Ishikawa (cell line): ENCODE data around the gene FAIM2.

Experiments
- CEBPB ChIP-seq: IDR thresholded peaks from 2 replicates; pipeline ENCODE4 v1.6.1; 2012
- EGR1 ChIP-seq: IDR thresholded peaks from 2 replicates; pipeline ENCODE4 v1.6.1; 2012
- EP300 ChIP-seq: IDR thresholded peaks from 2 replicates; pipeline ENCODE4 v1.6.1; 2012; ENCODE audit warnings: borderline replicate concordance
- FOXM1 ChIP-seq: IDR thresholded peaks from 2 replicates; pipeline ENCODE4 v1.6.1; 2012; ENCODE audit warnings: low read depth, borderline replicate concordance
- NFIC ChIP-seq: IDR thresholded peaks from 2 replicates; pipeline ENCODE4 v1.6.1; 2012
- RAD21 ChIP-seq: IDR thresholded peaks from 2 replicates; pipeline ENCODE4 v1.6.1; 2012; ENCODE audit warnings: low read depth
- TAF1 ChIP-seq: IDR thresholded peaks from 2 replicates; pipeline ENCODE4 v1.6.1; 2012; ENCODE audit warnings: low read depth, mild to moderate bottlenecking
- TCF12 ChIP-seq: IDR thresholded peaks from 2 replicates; pipeline ENCODE4 v1.6.1; 2012; ENCODE audit warnings: low read depth
- TEAD4 ChIP-seq: IDR thresholded peaks from 2 replicates; pipeline ENCODE4 v1.6.1; 2012
- ZBTB7A ChIP-seq: IDR thresholded peaks from 2 replicates; pipeline ENCODE4 v1.6.1; 2012; ENCODE audit warnings: low read depth
- TF ChIP-seq, protein P1 (sequence below): IDR thresholded peaks from 2 replicates; pipeline ENCODE4 v1.6.1; 2012; ENCODE audit warnings: low read depth, mild to moderate bottlenecking

DNA sequence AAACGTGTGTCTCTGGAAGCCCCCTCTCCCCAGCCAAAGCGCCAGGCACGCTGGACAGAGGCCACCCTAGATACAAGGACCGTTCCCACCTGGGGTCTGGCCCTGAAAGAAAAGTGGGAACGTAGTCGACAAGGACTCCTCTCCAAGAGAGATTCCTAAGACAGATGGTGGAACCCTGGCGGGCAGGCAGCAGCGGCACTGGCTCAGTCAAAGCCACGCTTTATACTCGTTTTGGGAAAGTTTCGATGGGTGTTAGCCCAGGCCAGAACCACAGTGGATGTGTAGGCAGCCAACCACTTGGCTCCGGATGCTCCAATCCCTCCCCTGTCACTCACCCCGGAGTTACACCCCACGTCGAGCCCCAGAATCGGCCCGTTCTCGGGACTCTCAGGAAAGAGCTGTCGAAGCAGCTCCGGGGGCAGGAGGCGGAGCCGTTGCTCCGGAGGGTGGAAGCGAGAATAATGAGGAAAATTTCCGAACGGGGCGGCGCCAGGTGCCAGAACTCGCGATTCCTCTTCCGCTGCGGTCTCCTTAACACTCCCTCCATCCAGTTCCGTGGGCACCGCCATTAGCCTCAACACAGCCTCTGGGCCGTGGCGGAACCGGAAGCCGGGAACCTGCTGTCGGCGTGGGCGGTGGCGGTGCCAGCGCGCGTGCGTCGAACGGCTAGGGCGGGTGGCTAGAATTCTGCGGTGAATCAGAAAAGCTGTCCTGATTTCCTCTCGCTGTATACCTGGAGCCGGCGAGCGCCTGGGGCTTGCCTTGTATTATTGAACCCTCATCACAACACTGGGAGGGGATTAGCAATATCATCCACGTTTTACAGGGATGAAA, 61.0 kb downstream of the FAIM2 start, which contains the start of gene BCDIN3D:
- TF ChIP-seq TAF1, result peak; percentile 93
- TF ChIP-seq NFIC, result no peak
- no peak for TF ChIP-seq FOXM1
- TF ChIP-seq TCF12, result peak; percentile 56; the same call in 1 of the 2 replicates
- TF ChIP-seq, protein P1, sequence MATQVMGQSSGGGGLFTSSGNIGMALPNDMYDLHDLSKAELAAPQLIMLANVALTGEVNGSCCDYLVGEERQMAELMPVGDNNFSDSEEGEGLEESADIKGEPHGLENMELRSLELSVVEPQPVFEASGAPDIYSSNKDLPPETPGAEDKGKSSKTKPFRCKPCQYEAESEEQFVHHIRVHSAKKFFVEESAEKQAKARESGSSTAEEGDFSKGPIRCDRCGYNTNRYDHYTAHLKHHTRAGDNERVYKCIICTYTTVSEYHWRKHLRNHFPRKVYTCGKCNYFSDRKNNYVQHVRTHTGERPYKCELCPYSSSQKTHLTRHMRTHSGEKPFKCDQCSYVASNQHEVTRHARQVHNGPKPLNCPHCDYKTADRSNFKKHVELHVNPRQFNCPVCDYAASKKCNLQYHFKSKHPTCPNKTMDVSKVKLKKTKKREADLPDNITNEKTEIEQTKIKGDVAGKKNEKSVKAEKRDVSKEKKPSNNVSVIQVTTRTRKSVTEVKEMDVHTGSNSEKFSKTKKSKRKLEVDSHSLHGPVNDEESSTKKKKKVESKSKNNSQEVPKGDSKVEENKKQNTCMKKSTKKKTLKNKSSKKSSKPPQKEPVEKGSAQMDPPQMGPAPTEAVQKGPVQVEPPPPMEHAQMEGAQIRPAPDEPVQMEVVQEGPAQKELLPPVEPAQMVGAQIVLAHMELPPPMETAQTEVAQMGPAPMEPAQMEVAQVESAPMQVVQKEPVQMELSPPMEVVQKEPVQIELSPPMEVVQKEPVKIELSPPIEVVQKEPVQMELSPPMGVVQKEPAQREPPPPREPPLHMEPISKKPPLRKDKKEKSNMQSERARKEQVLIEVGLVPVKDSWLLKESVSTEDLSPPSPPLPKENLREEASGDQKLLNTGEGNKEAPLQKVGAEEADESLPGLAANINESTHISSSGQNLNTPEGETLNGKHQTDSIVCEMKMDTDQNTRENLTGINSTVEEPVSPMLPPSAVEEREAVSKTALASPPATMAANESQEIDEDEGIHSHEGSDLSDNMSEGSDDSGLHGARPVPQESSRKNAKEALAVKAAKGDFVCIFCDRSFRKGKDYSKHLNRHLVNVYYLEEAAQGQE, result peak; percentile 62; the same call in 1 of the 2 replicates
- TF ChIP-seq EP300, result peak; percentile 14; the same call in 1 of the 2 replicates
- TF ChIP-seq EGR1, result peak; percentile 100
- TF ChIP-seq ZBTB7A, result 0 out of 2 replicates have a peak, but pooled peaks have one; percentile 57
- no peak for TF ChIP-seq TEAD4
- TF ChIP-seq CEBPB, result no peak
- TF ChIP-seq RAD21, result no peak
